Measurements from ENCODE around the gene CNKSR3.

DNA sequence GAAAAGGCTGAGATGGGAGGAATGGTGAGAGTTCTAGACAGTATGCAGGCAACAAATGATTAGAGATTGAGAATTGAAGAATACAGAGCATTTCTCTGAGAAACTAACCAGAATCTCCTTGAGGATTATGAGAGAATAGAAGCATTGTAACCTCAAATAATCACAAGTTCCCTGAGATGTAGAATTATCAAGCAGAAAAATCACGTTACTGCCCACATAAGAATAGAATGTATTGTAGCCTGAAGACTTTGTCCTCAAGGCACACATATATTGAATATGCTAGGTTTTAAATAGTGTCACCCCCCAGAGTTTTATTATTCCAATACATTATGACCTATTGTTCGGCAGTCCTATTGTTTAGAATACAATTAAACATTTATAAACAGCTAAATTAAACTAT, 57.2 kb downstream of the CNKSR3 start:
- TF ChIP-seq CTCF (conservative IDR thresholded peaks at IDR 0.05; ENCODE audit: low read depth, low read length) (no peak), EZH2 (IDR thresholded peaks at IDR 0.05; ENCODE audit: borderline replicate concordance, low read depth, low read length, poor library complexity, severe bottlenecking) (no peak)
